ENCODE data around the gene CACNA2D3. TPM values are rescaled to one million over a fixed set of nuclear protein-coding genes. Genes with fewer than 3 reads are reported as not detected.

The CACNA2D3 gene
- polyA plus RNA-seq, 1 donor from 2014 or later, result 26.2 TPM

DNA sequence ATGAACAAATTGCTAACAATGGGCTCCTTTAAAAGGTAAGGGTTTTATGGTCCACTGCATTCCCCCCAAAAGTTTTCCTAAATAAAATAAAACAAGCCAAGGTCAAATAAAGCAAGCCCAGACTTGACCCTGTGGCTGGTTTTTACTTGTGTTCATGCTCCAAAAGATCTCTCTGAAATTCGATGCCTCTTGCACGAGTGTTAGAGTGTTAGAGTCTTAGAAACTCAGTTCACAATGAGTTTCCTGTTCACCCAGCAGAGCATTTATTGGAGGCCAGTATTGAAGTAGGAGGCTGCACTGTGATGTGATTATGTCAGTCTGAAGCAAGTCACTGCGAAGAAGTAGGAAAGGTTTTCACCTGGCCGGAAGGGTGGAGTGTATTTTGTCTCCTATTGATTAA lies 865.4 kb downstream of the CACNA2D3 start:
- Histone ChIP-seq H3K79me2 (replicated peaks; ENCODE audit: insufficient read depth, low read length) (no peaks in the 10 kb centered on the region), H3K36me3 (ENCODE audit: insufficient read depth, low read length) (no peaks in the 10 kb centered on the region), H3K9me2 (ENCODE audit: insufficient read depth, low read length) (no peaks in the 10 kb centered on the region), H3F3A (ENCODE audit: insufficient read depth, low read length, poor library complexity, severe bottlenecking) (no peaks in the 10 kb centered on the region), H4K20me1 (ENCODE audit: insufficient read depth) (no peaks in the 10 kb centered on the region), H3K27ac (ENCODE audit: low read length) (no peak overlapping the region), H3K4me3 (ENCODE audit: low read length) (no peak overlapping the region), H2AFZ (ENCODE audit: low read depth, low read length) (no peak overlapping the region), H3K27me3 (ENCODE audit: insufficient read depth, low read depth, low read length) (no peaks in the 10 kb centered on the region), H3K9ac (ENCODE audit: low read length) (no peak overlapping the region), H3K9me3 (ENCODE audit: low read length) (no peaks in the 10 kb centered on the region), H3K4me2 (ENCODE audit: low read length) (no peak overlapping the region)
- TF ChIP-seq, protein P1, sequence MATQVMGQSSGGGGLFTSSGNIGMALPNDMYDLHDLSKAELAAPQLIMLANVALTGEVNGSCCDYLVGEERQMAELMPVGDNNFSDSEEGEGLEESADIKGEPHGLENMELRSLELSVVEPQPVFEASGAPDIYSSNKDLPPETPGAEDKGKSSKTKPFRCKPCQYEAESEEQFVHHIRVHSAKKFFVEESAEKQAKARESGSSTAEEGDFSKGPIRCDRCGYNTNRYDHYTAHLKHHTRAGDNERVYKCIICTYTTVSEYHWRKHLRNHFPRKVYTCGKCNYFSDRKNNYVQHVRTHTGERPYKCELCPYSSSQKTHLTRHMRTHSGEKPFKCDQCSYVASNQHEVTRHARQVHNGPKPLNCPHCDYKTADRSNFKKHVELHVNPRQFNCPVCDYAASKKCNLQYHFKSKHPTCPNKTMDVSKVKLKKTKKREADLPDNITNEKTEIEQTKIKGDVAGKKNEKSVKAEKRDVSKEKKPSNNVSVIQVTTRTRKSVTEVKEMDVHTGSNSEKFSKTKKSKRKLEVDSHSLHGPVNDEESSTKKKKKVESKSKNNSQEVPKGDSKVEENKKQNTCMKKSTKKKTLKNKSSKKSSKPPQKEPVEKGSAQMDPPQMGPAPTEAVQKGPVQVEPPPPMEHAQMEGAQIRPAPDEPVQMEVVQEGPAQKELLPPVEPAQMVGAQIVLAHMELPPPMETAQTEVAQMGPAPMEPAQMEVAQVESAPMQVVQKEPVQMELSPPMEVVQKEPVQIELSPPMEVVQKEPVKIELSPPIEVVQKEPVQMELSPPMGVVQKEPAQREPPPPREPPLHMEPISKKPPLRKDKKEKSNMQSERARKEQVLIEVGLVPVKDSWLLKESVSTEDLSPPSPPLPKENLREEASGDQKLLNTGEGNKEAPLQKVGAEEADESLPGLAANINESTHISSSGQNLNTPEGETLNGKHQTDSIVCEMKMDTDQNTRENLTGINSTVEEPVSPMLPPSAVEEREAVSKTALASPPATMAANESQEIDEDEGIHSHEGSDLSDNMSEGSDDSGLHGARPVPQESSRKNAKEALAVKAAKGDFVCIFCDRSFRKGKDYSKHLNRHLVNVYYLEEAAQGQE (IDR thresholded peaks at IDR 0.05; ENCODE audit: borderline replicate concordance), result no peak
- TF ChIP-seq, protein P2, sequence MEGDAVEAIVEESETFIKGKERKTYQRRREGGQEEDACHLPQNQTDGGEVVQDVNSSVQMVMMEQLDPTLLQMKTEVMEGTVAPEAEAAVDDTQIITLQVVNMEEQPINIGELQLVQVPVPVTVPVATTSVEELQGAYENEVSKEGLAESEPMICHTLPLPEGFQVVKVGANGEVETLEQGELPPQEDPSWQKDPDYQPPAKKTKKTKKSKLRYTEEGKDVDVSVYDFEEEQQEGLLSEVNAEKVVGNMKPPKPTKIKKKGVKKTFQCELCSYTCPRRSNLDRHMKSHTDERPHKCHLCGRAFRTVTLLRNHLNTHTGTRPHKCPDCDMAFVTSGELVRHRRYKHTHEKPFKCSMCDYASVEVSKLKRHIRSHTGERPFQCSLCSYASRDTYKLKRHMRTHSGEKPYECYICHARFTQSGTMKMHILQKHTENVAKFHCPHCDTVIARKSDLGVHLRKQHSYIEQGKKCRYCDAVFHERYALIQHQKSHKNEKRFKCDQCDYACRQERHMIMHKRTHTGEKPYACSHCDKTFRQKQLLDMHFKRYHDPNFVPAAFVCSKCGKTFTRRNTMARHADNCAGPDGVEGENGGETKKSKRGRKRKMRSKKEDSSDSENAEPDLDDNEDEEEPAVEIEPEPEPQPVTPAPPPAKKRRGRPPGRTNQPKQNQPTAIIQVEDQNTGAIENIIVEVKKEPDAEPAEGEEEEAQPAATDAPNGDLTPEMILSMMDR (IDR thresholded peaks at IDR 0.05; ENCODE audit: poor library complexity, severe bottlenecking), result no peak
- TF ChIP-seq RAD21 (conservative IDR thresholded peaks at IDR 0.05), result no peak
- no peak for TF ChIP-seq POLR2AphosphoS5 (IDR thresholded peaks at IDR 0.05)
- no peak for TF ChIP-seq SMC3 (conservative IDR thresholded peaks at IDR 0.05; ENCODE audit: poor library complexity)
- no peak for TF ChIP-seq MXI1 (conservative IDR thresholded peaks at IDR 0.05; ENCODE audit: poor library complexity, severe bottlenecking)
- no peak for TF ChIP-seq EP300 (conservative IDR thresholded peaks at IDR 0.05; ENCODE audit: poor library complexity, severe bottlenecking)

DNA sequence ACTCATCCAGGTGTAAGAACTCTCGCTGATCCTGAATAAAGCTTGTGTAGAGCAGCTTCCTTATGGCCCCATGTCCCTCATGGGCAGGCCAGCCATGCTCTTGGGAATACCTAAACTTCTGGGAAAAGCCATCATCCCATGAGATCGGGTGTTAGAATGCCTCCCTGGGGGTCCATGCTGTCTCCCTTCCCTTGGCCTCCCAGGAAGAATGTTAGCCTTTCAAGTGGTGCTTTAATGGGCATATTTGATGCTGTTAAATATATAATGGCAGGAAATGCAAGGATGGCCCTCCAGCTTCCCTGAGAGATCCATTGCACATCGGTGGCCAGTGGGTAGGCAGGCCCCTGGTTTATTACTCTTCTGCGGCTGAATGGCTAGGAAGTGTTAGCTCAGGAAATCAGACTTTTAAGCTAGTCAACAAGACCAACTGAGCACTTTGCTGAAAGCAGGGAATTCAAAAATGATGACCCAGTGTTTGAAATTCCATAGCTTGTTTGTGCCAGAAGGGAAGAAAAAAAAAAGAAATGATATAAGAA lies 866.0 kb downstream of the CACNA2D3 start:
- Histone ChIP-seq H3F3A (ENCODE audit: insufficient read depth, low read length, poor library complexity, severe bottlenecking) (no peaks in the 10 kb centered on the region), H3K9me3 (ENCODE audit: low read length) (no peaks in the 10 kb centered on the region), H2AFZ (ENCODE audit: low read depth, low read length) (no peak overlapping the region), H4K20me1 (ENCODE audit: insufficient read depth) (no peaks in the 10 kb centered on the region), H3K9ac (ENCODE audit: low read length) (no peak overlapping the region), H3K27me3 (ENCODE audit: insufficient read depth, low read depth, low read length) (no peaks in the 10 kb centered on the region), H3K9me2 (ENCODE audit: insufficient read depth, low read length) (no peaks in the 10 kb centered on the region), H3K4me2 (ENCODE audit: low read length) (no peak overlapping the region), H3K79me2 (replicated peaks; ENCODE audit: insufficient read depth, low read length) (no peaks in the 10 kb centered on the region), H3K4me3 (ENCODE audit: low read length) (no peak overlapping the region), H3K36me3 (ENCODE audit: insufficient read depth, low read length) (no peaks in the 10 kb centered on the region), H3K27ac (ENCODE audit: low read length) (no peak overlapping the region)
- TF ChIP-seq MXI1 (conservative IDR thresholded peaks at IDR 0.05; ENCODE audit: poor library complexity, severe bottlenecking), result no peak
- TF ChIP-seq EZH2 (IDR thresholded peaks at IDR 0.05; ENCODE audit: borderline replicate concordance, insufficient read depth, low read length, poor library complexity, severe bottlenecking), result no peak
- TF ChIP-seq, protein P2 (IDR thresholded peaks at IDR 0.05; ENCODE audit: poor library complexity, severe bottlenecking), result no peak
- no peak for TF ChIP-seq SMC3 (conservative IDR thresholded peaks at IDR 0.05; ENCODE audit: poor library complexity)
- TF ChIP-seq TAF1 (IDR thresholded peaks at IDR 0.05; ENCODE audit: low read depth), result no peak
- TF ChIP-seq, protein P1 (IDR thresholded peaks at IDR 0.05; ENCODE audit: borderline replicate concordance), result no peak
- TF ChIP-seq RAD21 (conservative IDR thresholded peaks at IDR 0.05), result no peak
- no peak for TF ChIP-seq POLR2AphosphoS5 (IDR thresholded peaks at IDR 0.05)
- no peak for TF ChIP-seq EP300 (conservative IDR thresholded peaks at IDR 0.05; ENCODE audit: poor library complexity, severe bottlenecking)

Measured in neural cell (in vitro differentiated cells).